Neural cell (in vitro differentiated cells): ENCODE data around the gene FGFBP3. TPM values are rescaled to one million over a fixed set of nuclear protein-coding genes. Genes with fewer than 3 reads are reported as not detected.
A peak's percentile ranks its signal among the peaks of the same experiment; 100 is the strongest.

Source experiments
- H2AFZ ChIP-seq: fragments of 200-600, 300-800 bp; sonication (generic), shearing (Covaris generic); 2 replicates; pipeline ENCODE4 v1.6.0; 2014; ENCODE audit warnings: low read depth, mild to moderate bottlenecking, antibody characterized with exemption, low read length, moderate library complexity
- H3F3A ChIP-seq: fragments of 200-600 bp; shearing (Covaris generic); 2 replicates; pipeline ENCODE4 v1.6.1; 2016; ENCODE audit warnings: mild to moderate bottlenecking, moderate library complexity, mixed read lengths, antibody characterized with exemption, low read length; ENCODE audit not compliant: insufficient read depth, poor library complexity, severe bottlenecking
- H3K27ac ChIP-seq: fragments of 200-600, 300-800 bp; sonication (generic), shearing (Covaris generic); 2 replicates; pipeline ENCODE4 v1.5.1; 2014; ENCODE audit warnings: mild to moderate bottlenecking, low read length, moderate library complexity
- H3K27me3 ChIP-seq: fragments of 300-800, 200-600 bp; sonication (generic), shearing (Covaris generic); 2 replicates; pipeline ENCODE4 v1.6.0; 2014; ENCODE audit warnings: mild to moderate bottlenecking, low read depth, low read length, moderate library complexity; ENCODE audit not compliant: insufficient read depth
- H3K36me3 ChIP-seq: fragments of 300-800, 200-600 bp; sonication (generic), shearing (Covaris generic); 2 replicates; pipeline ENCODE4 v1.5.1; 2014; ENCODE audit warnings: mild to moderate bottlenecking, antibody characterized with exemption, low read length, moderate library complexity; ENCODE audit not compliant: insufficient read depth
- H3K4me2 ChIP-seq: fragments of 300-800, 200-600 bp; sonication (generic), shearing (Covaris generic); 2 replicates; pipeline ENCODE4 v1.6.0; 2014; ENCODE audit warnings: mild to moderate bottlenecking, low read length
- H3K4me3 ChIP-seq: fragments of 300-800, 200-600 bp; sonication (generic), shearing (Covaris generic); 2 replicates; pipeline ENCODE4 v1.5.1; 2014; ENCODE audit warnings: mild to moderate bottlenecking, low read length, moderate library complexity
- H3K79me2 ChIP-seq: fragments of 200-600 bp; shearing (Covaris generic); replicated peaks from 2 replicates; pipeline ENCODE4 v1.6.0; 2014; ENCODE audit warnings: mild to moderate bottlenecking, low read length, moderate library complexity; ENCODE audit not compliant: insufficient read depth
- H3K9ac ChIP-seq: fragments of 300-800, 200-600 bp; sonication (generic), shearing (Covaris generic); 2 replicates; pipeline ENCODE4 v1.6.1; 2016; ENCODE audit warnings: mild to moderate bottlenecking, low read length, mixed read lengths
- H3K9me2 ChIP-seq: fragments of 200-600 bp; shearing (Covaris generic); 2 replicates; pipeline ENCODE4 v1.6.1; 2016; ENCODE audit warnings: mild to moderate bottlenecking, low read length, mixed read lengths; ENCODE audit not compliant: insufficient read depth
- H3K9me3 ChIP-seq: fragments of 200-600, 300-800 bp; sonication (generic), shearing (Covaris generic); 2 replicates; pipeline ENCODE4 v1.6.1; 2016; ENCODE audit warnings: mild to moderate bottlenecking, mixed run types, low read length, moderate library complexity, mixed read lengths
- H4K20me1 ChIP-seq: fragments of 200-600 bp; shearing (Covaris generic); 2 replicates; pipeline ENCODE4 v1.6.1; 2016; ENCODE audit warnings: mild to moderate bottlenecking, mixed run types; ENCODE audit not compliant: insufficient read depth
- EP300 ChIP-seq: fragments of 450-650 bp; conservative IDR thresholded peaks from 2 replicates; pipeline ENCODE4 v1.6.1; 2014; ENCODE audit warnings: antibody characterized with exemption, mild to moderate bottlenecking, moderate library complexity; ENCODE audit not compliant: poor library complexity, severe bottlenecking
- EZH2 ChIP-seq: fragments of 200-600, 300-800 bp; shearing (Covaris generic), sonication (generic); IDR thresholded peaks from 2 replicates; pipeline ENCODE4 v1.6.1; 2014; ENCODE audit warnings: antibody characterized with exemption, low read length, borderline replicate concordance, mild to moderate bottlenecking; ENCODE audit not compliant: insufficient read depth, poor library complexity, severe bottlenecking
- MXI1 ChIP-seq: fragments of 450-650 bp; conservative IDR thresholded peaks from 2 replicates; pipeline ENCODE4 v1.6.1; 2014; ENCODE audit warnings: antibody characterized with exemption, mild to moderate bottlenecking; ENCODE audit not compliant: poor library complexity, severe bottlenecking
- POLR2AphosphoS5 ChIP-seq: IDR thresholded peaks from 2 replicates; pipeline ENCODE4 v1.6.1; 2012
- RAD21 ChIP-seq: fragments of 450-650 bp; conservative IDR thresholded peaks from 2 replicates; pipeline ENCODE4 v1.6.1; 2014; ENCODE audit warnings: antibody characterized with exemption, mild to moderate bottlenecking, moderate library complexity
- REST ChIP-seq: IDR thresholded peaks from 2 replicates; pipeline ENCODE4 v1.6.1; 2012; ENCODE audit warnings: borderline replicate concordance
- SMC3 ChIP-seq: fragments of 450-650 bp; conservative IDR thresholded peaks from 2 replicates; pipeline ENCODE4 v1.6.1; 2014; ENCODE audit warnings: antibody characterized with exemption, mild to moderate bottlenecking, moderate library complexity; ENCODE audit not compliant: poor library complexity
- TAF1 ChIP-seq: IDR thresholded peaks from 2 replicates; pipeline ENCODE4 v1.6.1; 2012; ENCODE audit warnings: low read depth
- polyA plus RNA-seq: library from polyadenylated mRNA; depleted of rRNA; stranded (reverse); fragments of >200 nt; gene quantifications from 2 replicates; pipeline ENCODE4 v1.2.3, GENCODE V29; 2014
- TF ChIP-seq, protein P1 (sequence below): fragments of 450-650 bp; IDR thresholded peaks from 2 replicates; pipeline ENCODE4 v1.5.1; 2014; ENCODE audit warnings: antibody characterized with exemption, mild to moderate bottlenecking, moderate library complexity; ENCODE audit not compliant: poor library complexity, severe bottlenecking

FGFBP3 gene
- polyA plus RNA-seq, 1 donor from 2014 or later: 39.5 TPM

DNA sequence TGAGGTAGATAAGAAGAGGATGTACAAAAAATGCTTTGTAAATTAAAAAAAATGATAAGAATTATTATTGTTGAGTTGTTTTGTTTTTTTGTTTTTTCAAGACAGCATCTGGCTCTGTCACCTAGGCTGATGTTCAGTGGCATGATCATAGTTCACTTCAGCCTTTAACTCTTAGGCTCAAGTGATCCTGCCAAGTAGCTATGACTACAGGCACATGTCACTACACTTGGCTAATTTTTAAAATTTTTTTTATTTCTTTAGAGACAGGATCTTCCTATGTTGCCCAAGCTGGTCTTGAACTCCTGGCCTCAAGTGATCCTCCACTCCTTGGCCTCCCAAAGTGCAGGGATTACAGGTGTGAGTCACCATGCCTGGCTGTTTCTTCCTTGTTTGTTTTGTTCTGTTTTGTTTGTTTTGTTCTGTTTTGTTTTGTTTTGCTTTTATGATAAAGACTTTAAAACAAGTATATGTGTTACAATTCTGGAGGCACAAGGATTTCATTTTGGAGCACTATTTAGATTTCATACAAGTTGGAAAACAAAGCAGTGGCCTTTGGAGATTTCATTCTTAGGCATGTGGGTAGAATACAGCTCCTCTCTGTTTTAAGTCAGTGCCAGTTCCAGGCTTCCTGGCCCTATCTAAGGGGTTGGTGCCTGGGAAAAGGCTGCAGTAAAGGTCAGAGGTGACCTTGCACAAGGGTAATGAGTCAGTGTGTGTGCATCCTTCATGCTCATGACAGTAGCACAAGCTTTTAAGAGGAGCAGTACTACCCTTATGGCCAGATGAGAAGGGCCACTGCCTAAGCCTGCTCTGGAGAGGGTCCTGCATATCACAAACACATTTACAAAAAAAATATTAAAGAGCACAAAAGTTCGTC is 17.9 kb downstream of the FGFBP3 start:
- Histone ChIP-seq H3K4me2 (no peak overlapping the region), H3F3A (peaks cover 5% of the 10 kb centered on the region), H3K27me3 (no peaks in the 10 kb centered on the region), H4K20me1 (no peaks in the 10 kb centered on the region), H3K79me2 (no peaks in the 10 kb centered on the region), H3K4me3 (no peak overlapping the region), H2AFZ (no peak overlapping the region), H3K9me3 (no peaks in the 10 kb centered on the region), H3K36me3 (no peaks in the 10 kb centered on the region), H3K9me2 (no peaks in the 10 kb centered on the region), H3K27ac (no peak overlapping the region), H3K9ac (no peak overlapping the region)
- TF ChIP-seq TAF1 (no peak), MXI1 (no peak), SMC3 (no peak), REST (no peak), POLR2AphosphoS5 (no peak), EP300 (no peak), EZH2 (no peak), RAD21 (no peak)
- TF ChIP-seq, protein P1, sequence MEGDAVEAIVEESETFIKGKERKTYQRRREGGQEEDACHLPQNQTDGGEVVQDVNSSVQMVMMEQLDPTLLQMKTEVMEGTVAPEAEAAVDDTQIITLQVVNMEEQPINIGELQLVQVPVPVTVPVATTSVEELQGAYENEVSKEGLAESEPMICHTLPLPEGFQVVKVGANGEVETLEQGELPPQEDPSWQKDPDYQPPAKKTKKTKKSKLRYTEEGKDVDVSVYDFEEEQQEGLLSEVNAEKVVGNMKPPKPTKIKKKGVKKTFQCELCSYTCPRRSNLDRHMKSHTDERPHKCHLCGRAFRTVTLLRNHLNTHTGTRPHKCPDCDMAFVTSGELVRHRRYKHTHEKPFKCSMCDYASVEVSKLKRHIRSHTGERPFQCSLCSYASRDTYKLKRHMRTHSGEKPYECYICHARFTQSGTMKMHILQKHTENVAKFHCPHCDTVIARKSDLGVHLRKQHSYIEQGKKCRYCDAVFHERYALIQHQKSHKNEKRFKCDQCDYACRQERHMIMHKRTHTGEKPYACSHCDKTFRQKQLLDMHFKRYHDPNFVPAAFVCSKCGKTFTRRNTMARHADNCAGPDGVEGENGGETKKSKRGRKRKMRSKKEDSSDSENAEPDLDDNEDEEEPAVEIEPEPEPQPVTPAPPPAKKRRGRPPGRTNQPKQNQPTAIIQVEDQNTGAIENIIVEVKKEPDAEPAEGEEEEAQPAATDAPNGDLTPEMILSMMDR: no peak

DNA sequence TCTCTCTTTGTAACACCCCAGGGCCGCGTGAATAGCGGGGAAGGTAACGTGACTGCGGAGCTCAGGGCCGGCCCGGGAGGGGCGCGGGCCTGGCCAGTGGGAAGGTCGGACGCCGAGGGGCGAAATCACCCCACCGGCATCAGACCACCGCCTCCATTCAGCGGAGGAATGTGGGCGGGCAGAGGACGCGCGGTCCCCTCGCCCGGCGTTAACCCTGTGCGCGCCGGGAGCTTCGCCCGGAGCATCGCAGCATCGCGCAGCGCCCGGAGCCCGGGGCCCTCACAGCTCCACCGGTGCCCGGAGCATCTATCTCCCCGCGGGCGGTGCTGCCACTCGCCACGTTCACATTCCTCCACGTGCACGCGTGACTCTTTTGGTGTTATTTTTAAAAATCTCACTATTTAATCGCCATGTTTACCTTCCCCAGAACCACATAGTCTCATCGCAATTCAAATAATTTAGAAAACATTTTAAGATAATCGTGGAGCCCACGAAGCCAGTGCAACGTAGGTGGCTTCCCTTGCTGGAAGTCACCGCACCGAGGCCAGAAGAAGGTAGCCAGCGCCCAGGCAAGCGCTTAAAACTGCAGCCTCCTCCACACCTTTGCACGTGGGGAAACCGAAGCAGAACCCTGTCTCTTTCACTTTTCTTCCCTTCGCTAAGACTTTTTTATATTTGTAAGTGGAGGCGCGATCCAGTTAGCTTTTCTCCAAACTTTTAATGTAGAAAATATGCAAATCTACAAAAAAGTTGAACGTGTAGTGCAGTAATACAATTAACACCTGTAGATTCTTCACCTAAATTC is 21.8 kb downstream of the FGFBP3 start:
- TF ChIP-seq SMC3: no peak
- peak; percentile 68 for TF ChIP-seq EP300
- peak; percentile 60 for TF ChIP-seq POLR2AphosphoS5
- TF ChIP-seq TAF1: peak; percentile 65
- TF ChIP-seq EZH2: no peak
- TF ChIP-seq, protein P1: no peak
- peak; percentile 27 for TF ChIP-seq RAD21
- peak; percentile 66 for TF ChIP-seq MXI1
- TF ChIP-seq REST: peak; percentile 36
- H2AFZ ChIP-seq: peak overlapping the region; percentile 73
- no peaks in the 10 kb centered on the region for H3K9me3 ChIP-seq
- no peaks in the 10 kb centered on the region for H4K20me1 ChIP-seq
- H3K79me2 ChIP-seq: no peaks in the 10 kb centered on the region
- H3F3A ChIP-seq: peaks cover 13% of the 10 kb centered on the region
- H3K9ac ChIP-seq: peak overlapping the region; percentile 68
- no peaks in the 10 kb centered on the region for H3K36me3 ChIP-seq
- H3K27me3 ChIP-seq: no peaks in the 10 kb centered on the region
- H3K4me2 ChIP-seq: peak overlapping the region; percentile 98
- peak overlapping the region; percentile 80 for H3K4me3 ChIP-seq
- peak overlapping the region; percentile 59 for H3K27ac ChIP-seq
- H3K9me2 ChIP-seq: no peaks in the 10 kb centered on the region
